HFF-Myc (cell line): ENCODE measurements around the gene PIAS4.

ENCODE experiments used
- DNase-seq: peaks from one replicate; pipeline ENCODE4 v3.0.0-alpha.2; 2011; ENCODE audit warnings: low read depth; ENCODE audit errors: extremely low read depth
- H3K4me3 ChIP-seq: replicated peaks from 2 replicates; pipeline ENCODE4 v1.5.1; 2011; ENCODE audit warnings: low read depth, mild to moderate bottlenecking, control low read depth, low read length
- CTCF ChIP-seq: IDR thresholded peaks from 2 replicates; pipeline ENCODE4 v1.5.1; 2012; ENCODE audit warnings: mild to moderate bottlenecking, low read depth, low read length, control low read depth; ENCODE audit errors: missing control alignments

Gene PIAS4

GRCh38 chr19:4061178-4061682 is 53.7 kb downstream of the PIAS4 start:
- no peak for DNase-seq
- H3K4me3 ChIP-seq, result peak overlapping the region; percentile 93
- no peak for TF ChIP-seq CTCF

DNA sequence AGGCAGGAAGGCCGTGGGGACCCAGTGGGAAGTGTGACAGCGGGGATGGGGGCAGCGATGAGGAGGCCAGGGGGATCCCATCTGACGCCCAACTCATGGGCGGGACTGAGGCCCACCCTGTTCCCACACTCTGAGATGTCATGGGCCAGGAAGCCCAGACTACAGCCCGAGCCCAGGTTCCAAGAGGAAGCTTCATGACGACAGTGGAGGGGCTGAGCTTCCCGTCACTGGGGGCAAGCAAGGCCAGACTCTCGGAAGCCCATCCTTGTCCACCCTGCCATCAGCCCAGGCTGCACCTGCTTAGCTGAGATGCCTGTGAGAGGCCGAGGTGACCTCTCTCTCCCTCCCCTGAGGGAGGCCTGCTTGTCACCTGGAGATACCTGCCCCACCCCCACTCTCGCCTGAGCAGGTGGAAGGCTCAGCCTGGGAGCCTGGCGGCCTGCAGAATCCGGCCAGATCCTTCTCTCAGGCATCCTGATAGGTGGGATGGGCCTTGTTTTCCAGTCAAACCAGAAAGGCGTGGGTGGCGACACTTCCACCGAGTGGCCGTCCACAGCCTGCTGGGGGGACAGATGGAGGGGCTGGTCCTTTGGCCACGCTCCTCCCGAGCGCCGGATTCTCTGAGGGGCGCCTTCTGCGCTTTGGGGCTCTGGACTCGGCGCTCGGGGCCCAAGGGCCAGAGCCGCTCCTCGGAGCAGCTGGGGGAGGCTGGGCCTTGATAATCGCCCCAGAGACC is 54.3 kb downstream of the PIAS4 start:
- no peak for DNase-seq
- TF ChIP-seq CTCF, result no peak
- peak overlapping the region; percentile 93 for H3K4me3 ChIP-seq

DNA sequence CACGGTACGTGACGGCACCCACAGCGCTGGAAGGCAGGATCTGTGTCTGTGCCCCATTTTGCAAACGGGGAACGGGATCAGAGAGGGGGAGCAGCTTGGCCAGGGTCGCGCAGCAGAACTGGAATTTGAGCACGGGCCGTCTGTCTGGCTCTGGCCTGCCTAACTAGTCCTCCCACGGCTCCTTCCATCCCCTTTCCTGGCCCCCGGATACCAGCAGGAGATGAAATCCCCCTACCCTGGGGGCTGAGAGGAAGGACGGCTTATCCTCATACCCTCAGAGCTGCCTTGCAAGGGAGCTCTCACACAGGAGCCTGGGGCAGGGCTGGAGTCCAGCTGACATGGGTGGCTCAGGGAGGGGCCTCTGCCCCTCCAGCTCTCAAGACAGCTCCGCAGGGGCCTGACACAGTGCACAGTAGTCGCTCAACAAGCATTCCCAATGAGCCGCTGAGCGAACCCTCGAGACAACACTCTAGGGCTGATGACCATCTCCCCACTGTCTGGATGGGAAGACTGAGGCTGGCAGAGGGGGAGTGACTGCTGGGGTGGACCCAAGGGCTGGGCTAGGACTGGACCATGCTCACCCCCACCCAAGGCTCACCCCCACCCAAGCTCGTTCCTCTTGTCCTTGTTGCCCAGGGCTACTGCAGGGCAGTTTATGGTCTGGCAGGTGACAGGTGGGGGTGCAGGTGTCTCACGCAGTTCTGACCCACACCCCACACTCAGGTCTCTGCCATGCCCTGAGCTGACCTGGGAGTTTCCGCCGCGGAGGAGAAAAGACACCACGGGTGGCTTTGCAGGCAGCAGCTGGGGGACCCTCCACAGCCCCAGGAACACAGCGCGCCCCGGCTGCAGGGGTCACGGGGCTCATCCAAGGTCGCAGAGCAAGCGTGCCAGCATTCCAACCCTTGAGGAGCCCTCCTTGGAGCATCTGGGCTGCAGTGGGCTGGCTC is 55.2 kb downstream of the PIAS4 start:
- TF ChIP-seq CTCF, result no peak
- H3K4me3 ChIP-seq, result peak overlapping the region; percentile 93

GRCh38 chr19:4063369-4064148 is 56.0 kb downstream of the PIAS4 start:
- no peak for DNase-seq

More for the DNA sequence above, 55.2 kb downstream of the PIAS4 start:
- DNase-seq, result no peak

GRCh38 chr19:4064149-4064495 is 56.6 kb downstream of the PIAS4 start:
- H3K4me3 ChIP-seq, result peak overlapping the region; percentile 93
- TF ChIP-seq CTCF, result no peak
- no peak for DNase-seq

More at GRCh38 chr19:4063369-4064148, 56.0 kb downstream of the PIAS4 start:
- TF ChIP-seq CTCF, result no peak
- peak overlapping the region; percentile 93 for H3K4me3 ChIP-seq
